K562 (cell line): ENCODE results near the gene RPS6KL1. TPM values are rescaled to one million over a fixed set of nuclear protein-coding genes. Genes with fewer than 3 reads are reported as not detected.

Source experiments
- GABPB2 ChIP-seq: fragments of 250-450 bp; sonication (Bioruptor Pico); conservative IDR thresholded peaks from 2 replicates; pipeline ENCODE4 v1.5.1; 2021; ENCODE audit warnings: mild to moderate bottlenecking
- JUNB ChIP-seq: fragments of 450-650 bp; formaldehyde crosslinking; conservative IDR thresholded peaks from 2 replicates; pipeline ENCODE4 v1.4.0; 2020; ENCODE audit warnings: mild to moderate bottlenecking
- POLR2H ChIP-seq: IDR thresholded peaks from 2 replicates; pipeline ENCODE4 v1.6.1; 2016; ENCODE audit warnings: missing genetic modification characterization, low read depth, mild to moderate bottlenecking, control low read depth, missing compliant biosample characterization, moderate library complexity
- PYGO2 ChIP-seq: fragments of 450-650 bp; IDR thresholded peaks from 2 replicates; pipeline ENCODE4 v1.6.1; 2016; ENCODE audit warnings: mild to moderate bottlenecking, missing genetic modification characterization, moderate library complexity, missing compliant biosample characterization
- RNF2 ChIP-seq: sonication (generic); IDR thresholded peaks from 2 replicates; pipeline ENCODE4 v1.6.1; 2016
- RUNX1 ChIP-seq: sonication (generic); IDR thresholded peaks from 2 replicates; pipeline ENCODE4 v1.6.1; 2016; ENCODE audit warnings: antibody characterized with exemption, low read depth
- SMARCB1 ChIP-seq: IDR thresholded peaks from 2 replicates; pipeline ENCODE4 v1.6.1; 2011; ENCODE audit warnings: improper control_type of control experiment, low read depth; ENCODE audit not compliant: insufficient read length
- TARDBP ChIP-seq: fragments of 450-650 bp; IDR thresholded peaks from 2 replicates; pipeline ENCODE4 v1.6.1; 2016
- TCF3 ChIP-seq: sonication (generic); formaldehyde crosslinking; IDR thresholded peaks from 2 replicates; pipeline ENCODE4 v1.4.0; 2020; ENCODE audit warnings: mild to moderate bottlenecking, missing genetic modification reagents
- THRAP3 ChIP-seq: fragments of 450-650 bp; IDR thresholded peaks from 2 replicates; pipeline ENCODE4 v1.6.1; 2016; ENCODE audit warnings: mild to moderate bottlenecking, inconsistent platforms, borderline replicate concordance
- ZNF347 ChIP-seq: fragments of 450-650 bp; formaldehyde crosslinking; IDR thresholded peaks from 2 replicates; pipeline ENCODE4 v1.4.0; 2020; ENCODE audit warnings: low read depth, mild to moderate bottlenecking, moderate library complexity
- ZNF384 ChIP-seq: IDR thresholded peaks from 2 replicates; pipeline ENCODE4 v1.6.1; 2012; ENCODE audit warnings: low read depth, low read length, improper control_type of control experiment
- ZNF699 ChIP-seq: fragments of 250-450 bp; sonication (Bioruptor Pico); IDR thresholded peaks from 2 replicates; pipeline ENCODE4 v1.8.0; 2021; ENCODE audit warnings: mild to moderate bottlenecking, moderate library complexity; ENCODE audit not compliant: insufficient replicate concordance
- polyA plus RNA-seq, 8 experiments: library from polyadenylated mRNA; depleted of rRNA in 4 of 8; stranded (reverse) in 5 of 8; unstranded in 3 of 8; fragments of >200 nt; fragmentation: Nextera tagmentation in 2 of 8; fragmentation: Illumina TruSeq in 1 of 8; extraction: Ambion mirVana in 2 of 8; extraction: Trizol in 1 of 8; gene quantifications; 2 replicates each; pipeline versions ENCODE4 v1.2.1 to v1.2.3, GENCODE V29; 2011 to 2014; ENCODE audit warnings: inconsistent platforms in 1 of 8, missing spikeins in 1 of 8
- total RNA-seq, 7 experiments: library from RNA; depleted of rRNA in 6 of 7; stranded (reverse); fragments of >200 nt in 6 of 7; fragmentation: Illumina TruSeq in 2 of 7; extraction: Trizol in 2 of 7; gene quantifications; 2 replicates each; pipeline versions ENCODE4 v1.2.1 to v1.2.3, GENCODE V29; 2011 to 2021; ENCODE audit warnings: low replicate concordance in 1 of 7
- TF ChIP-seq, protein P1 (sequence below): sonication (generic); formaldehyde crosslinking; IDR thresholded peaks from 2 replicates; pipeline ENCODE4 v1.5.0; 2020; ENCODE audit warnings: missing genetic modification reagents
- TF ChIP-seq, protein P2 (sequence below): fragments of 250-450 bp; sonication (Bioruptor Pico); IDR thresholded peaks from 2 replicates; pipeline ENCODE4 v1.8.0; 2021; ENCODE audit warnings: borderline replicate concordance, mild to moderate bottlenecking, moderate library complexity; ENCODE audit not compliant: poor library complexity, severe bottlenecking
- TF ChIP-seq, protein P3 (sequence below): sonication (generic); formaldehyde crosslinking; IDR thresholded peaks from 2 replicates; pipeline ENCODE4 v1.8.0; 2022; ENCODE audit warnings: mild to moderate bottlenecking, missing genetic modification reagents
- TF ChIP-seq, protein P4 (sequence below): fragments of 450-650 bp; formaldehyde crosslinking; IDR thresholded peaks from 2 replicates; pipeline ENCODE4 v1.4.0; 2020; ENCODE audit warnings: mild to moderate bottlenecking, moderate library complexity
- TF ChIP-seq, protein P5 (sequence below): fragments of 450-650 bp; formaldehyde crosslinking; IDR thresholded peaks from 2 replicates; pipeline ENCODE4 v1.4.0; 2022; ENCODE audit warnings: mild to moderate bottlenecking, moderate library complexity

RPS6KL1 gene
- total and polyA plus RNA-seq, 9 of the 15 experiments (the other 6 are each of a cell fraction or from before 2014, with no cell fraction given) = 0.91 to 15.5 (median 8.1) TPM

DNA sequence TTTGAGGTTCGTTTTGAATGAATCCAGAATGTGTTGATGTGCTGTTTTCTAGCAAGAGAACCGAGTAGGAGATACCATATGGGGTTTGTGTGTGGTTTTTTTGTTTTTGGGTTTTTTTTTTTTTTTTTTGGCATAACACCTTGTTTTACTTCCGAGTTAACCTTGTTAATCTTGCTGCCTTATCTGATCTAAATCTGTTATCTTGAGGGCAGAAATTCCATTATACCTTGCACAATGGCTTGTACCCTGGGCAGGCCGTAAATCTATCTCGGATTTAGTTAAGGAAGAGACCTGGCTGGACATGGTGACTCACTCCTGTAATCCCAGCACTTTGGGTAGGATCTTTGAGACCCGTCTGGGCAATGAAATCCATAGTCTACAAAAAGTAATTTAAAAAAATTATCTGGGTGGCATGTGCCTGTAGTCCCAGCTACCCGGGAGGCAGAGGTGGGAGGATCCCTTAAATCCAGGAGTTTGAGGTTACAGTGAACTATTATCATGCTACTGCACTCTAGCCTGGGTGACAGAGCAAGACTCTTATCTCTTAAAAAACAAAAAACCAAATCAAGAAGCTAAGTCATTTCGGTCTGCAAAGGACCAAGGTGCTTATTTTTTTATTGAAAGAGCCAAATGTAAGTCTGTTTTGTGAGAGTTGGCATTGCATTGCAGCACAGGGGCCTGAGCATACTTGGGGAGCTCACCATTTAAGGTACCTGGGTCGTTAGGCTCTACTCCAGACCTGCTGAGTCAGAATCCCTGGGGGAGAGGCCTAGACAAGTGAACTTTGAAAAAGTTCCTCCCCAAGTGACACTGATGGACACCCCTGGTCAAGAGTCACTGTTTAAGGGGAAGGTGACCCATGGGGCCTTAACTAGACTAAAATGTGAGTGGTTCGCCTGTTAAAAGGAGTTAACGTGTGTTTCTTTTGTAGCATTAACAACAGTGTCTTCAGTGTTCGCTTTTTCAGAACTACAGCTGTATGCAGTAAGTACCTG lies 34.6 kb downstream of the RPS6KL1 start (continued):
- TF ChIP-seq PYGO2 (tag) (no peak), JUNB (CRISPR knock-in tag) (no peak), GABPB2 (CRISPR knock-in tag) (no peak), TARDBP (no peak), ZNF699 (CRISPR knock-in tag) (no peak), POLR2H (no peak), RUNX1 (no peak), SMARCB1 (no peak), ZNF384 (peak; percentile 58; the same call in 1 of the 2 replicates), THRAP3 (no peak), ZNF347 (no peak), TCF3 (CRISPR knock-in tag) (peak; percentile 88), RNF2 (peak; percentile 56; the same call in 1 of the 2 replicates)
- TF ChIP-seq, protein P1, sequence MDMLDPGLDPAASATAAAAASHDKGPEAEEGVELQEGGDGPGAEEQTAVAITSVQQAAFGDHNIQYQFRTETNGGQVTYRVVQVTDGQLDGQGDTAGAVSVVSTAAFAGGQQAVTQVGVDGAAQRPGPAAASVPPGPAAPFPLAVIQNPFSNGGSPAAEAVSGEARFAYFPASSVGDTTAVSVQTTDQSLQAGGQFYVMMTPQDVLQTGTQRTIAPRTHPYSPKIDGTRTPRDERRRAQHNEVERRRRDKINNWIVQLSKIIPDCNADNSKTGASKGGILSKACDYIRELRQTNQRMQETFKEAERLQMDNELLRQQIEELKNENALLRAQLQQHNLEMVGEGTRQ (CRISPR knock-in tag) = no peak
- TF ChIP-seq, protein P2, sequence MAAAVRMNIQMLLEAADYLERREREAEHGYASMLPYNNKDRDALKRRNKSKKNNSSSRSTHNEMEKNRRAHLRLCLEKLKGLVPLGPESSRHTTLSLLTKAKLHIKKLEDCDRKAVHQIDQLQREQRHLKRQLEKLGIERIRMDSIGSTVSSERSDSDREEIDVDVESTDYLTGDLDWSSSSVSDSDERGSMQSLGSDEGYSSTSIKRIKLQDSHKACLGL (CRISPR knock-in tag) = no peak
- TF ChIP-seq, protein P3, sequence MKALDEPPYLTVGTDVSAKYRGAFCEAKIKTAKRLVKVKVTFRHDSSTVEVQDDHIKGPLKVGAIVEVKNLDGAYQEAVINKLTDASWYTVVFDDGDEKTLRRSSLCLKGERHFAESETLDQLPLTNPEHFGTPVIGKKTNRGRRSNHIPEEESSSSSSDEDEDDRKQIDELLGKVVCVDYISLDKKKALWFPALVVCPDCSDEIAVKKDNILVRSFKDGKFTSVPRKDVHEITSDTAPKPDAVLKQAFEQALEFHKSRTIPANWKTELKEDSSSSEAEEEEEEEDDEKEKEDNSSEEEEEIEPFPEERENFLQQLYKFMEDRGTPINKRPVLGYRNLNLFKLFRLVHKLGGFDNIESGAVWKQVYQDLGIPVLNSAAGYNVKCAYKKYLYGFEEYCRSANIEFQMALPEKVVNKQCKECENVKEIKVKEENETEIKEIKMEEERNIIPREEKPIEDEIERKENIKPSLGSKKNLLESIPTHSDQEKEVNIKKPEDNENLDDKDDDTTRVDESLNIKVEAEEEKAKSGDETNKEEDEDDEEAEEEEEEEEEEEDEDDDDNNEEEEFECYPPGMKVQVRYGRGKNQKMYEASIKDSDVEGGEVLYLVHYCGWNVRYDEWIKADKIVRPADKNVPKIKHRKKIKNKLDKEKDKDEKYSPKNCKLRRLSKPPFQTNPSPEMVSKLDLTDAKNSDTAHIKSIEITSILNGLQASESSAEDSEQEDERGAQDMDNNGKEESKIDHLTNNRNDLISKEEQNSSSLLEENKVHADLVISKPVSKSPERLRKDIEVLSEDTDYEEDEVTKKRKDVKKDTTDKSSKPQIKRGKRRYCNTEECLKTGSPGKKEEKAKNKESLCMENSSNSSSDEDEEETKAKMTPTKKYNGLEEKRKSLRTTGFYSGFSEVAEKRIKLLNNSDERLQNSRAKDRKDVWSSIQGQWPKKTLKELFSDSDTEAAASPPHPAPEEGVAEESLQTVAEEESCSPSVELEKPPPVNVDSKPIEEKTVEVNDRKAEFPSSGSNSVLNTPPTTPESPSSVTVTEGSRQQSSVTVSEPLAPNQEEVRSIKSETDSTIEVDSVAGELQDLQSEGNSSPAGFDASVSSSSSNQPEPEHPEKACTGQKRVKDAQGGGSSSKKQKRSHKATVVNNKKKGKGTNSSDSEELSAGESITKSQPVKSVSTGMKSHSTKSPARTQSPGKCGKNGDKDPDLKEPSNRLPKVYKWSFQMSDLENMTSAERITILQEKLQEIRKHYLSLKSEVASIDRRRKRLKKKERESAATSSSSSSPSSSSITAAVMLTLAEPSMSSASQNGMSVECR = no peak
- TF ChIP-seq, protein P4, sequence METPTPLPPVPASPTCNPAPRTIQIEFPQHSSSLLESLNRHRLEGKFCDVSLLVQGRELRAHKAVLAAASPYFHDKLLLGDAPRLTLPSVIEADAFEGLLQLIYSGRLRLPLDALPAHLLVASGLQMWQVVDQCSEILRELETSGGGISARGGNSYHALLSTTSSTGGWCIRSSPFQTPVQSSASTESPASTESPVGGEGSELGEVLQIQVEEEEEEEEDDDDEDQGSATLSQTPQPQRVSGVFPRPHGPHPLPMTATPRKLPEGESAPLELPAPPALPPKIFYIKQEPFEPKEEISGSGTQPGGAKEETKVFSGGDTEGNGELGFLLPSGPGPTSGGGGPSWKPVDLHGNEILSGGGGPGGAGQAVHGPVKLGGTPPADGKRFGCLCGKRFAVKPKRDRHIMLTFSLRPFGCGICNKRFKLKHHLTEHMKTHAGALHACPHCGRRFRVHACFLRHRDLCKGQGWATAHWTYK (CRISPR knock-in tag) = no peak
- TF ChIP-seq, protein P5, sequence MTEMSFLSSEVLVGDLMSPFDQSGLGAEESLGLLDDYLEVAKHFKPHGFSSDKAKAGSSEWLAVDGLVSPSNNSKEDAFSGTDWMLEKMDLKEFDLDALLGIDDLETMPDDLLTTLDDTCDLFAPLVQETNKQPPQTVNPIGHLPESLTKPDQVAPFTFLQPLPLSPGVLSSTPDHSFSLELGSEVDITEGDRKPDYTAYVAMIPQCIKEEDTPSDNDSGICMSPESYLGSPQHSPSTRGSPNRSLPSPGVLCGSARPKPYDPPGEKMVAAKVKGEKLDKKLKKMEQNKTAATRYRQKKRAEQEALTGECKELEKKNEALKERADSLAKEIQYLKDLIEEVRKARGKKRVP (CRISPR knock-in tag) = no peak
